PC-9 (cell line): ENCODE measurements around the gene XRCC4. TPM values are rescaled to one million over a fixed set of nuclear protein-coding genes. Genes with fewer than 3 reads are reported as not detected.

ENCODE experiments used
- BruUV-seq: library from RNA; stranded (reverse); fragments of 400-500 nt; replicated peaks from 2 replicates; lab custom pipeline; 2021; lab: Mats Ljungman, UMichigan
- CTCF ChIA-PET: fragments of 300-600 bp; sonication (Branson Sonifier 250); formaldehyde crosslinking; loops from one replicate; lab custom pipeline; 2022; ENCODE audit warnings: antibody characterized with exemption; lab: Charles Lee
- POLR2A ChIA-PET: fragments of 300-600 bp; sonication (Branson Sonifier 250); formaldehyde crosslinking; loops from one replicate; lab custom pipeline; 2022; ENCODE audit warnings: antibody characterized with exemption; ENCODE audit not compliant: unreplicated experiment; lab: Charles Lee
- DNase-seq, 2 experiments: peaks; one replicate each; pipeline versions ENCODE4 v3.0.0 to v3.0.0-alpha.2; 2015 to 2022; ENCODE audit warnings: mixed read lengths in 1 of 2
- H2AFZ ChIP-seq: fragments of 200-600 bp; sonication (generic); 2 replicates; pipeline ENCODE4 v1.8.1; 2017; ENCODE audit warnings: antibody characterized with exemption
- H3F3A ChIP-seq: fragments of 200-600 bp; sonication (generic); 2 replicates; pipeline ENCODE4 v1.8.1; 2017; ENCODE audit warnings: antibody characterized with exemption, mild to moderate bottlenecking, low read depth; ENCODE audit not compliant: insufficient read depth
- H3K27ac ChIP-seq: fragments of 200-600 bp; sonication (generic); 2 replicates; pipeline ENCODE4 v1.6.1; 2016; ENCODE audit warnings: mixed run types
- H3K27me3 ChIP-seq: fragments of 200-600 bp; sonication (generic); 2 replicates; pipeline ENCODE4 v1.6.1; 2016; ENCODE audit warnings: low read depth, mixed run types; ENCODE audit not compliant: insufficient read depth
- H3K36me3 ChIP-seq: fragments of 200-600 bp; sonication (generic); 2 replicates; pipeline ENCODE4 v1.6.1; 2016; ENCODE audit warnings: low read depth, mixed run types
- H3K4me1 ChIP-seq: fragments of 200-600 bp; sonication (generic); replicated peaks from 2 replicates; pipeline ENCODE4 v1.6.1; 2016; ENCODE audit warnings: mixed run types; ENCODE audit not compliant: insufficient read depth
- H3K4me2 ChIP-seq: fragments of 200-600 bp; sonication (generic); 2 replicates; pipeline ENCODE4 v1.6.1; 2017; ENCODE audit warnings: mixed run types
- H3K4me3 ChIP-seq: fragments of 200-600 bp; sonication (generic); 2 replicates; pipeline ENCODE4 v1.6.1; 2016; ENCODE audit warnings: mixed run types
- H3K79me2 ChIP-seq: fragments of 200-600 bp; sonication (generic); 2 replicates; pipeline ENCODE4 v1.6.1; 2017; ENCODE audit warnings: low read depth, mixed run types
- H3K9me2 ChIP-seq: fragments of 200-600 bp; sonication (generic); 2 replicates; pipeline ENCODE4 v1.8.1; 2017; ENCODE audit warnings: mild to moderate bottlenecking; ENCODE audit not compliant: insufficient read depth
- H3K9me3 ChIP-seq: fragments of 200-600 bp; sonication (generic); 2 replicates; pipeline ENCODE4 v1.8.1; 2016; ENCODE audit warnings: low read depth; ENCODE audit not compliant: insufficient read depth
- H4K20me1 ChIP-seq: fragments of 200-600 bp; sonication (generic); 2 replicates; pipeline ENCODE4 v1.8.1; 2017; ENCODE audit not compliant: insufficient read depth
- EZH2 ChIP-seq: fragments of 200-600 bp; sonication (generic); IDR thresholded peaks from 2 replicates; pipeline ENCODE4 v1.8.0; 2017; ENCODE audit warnings: antibody characterized with exemption, low read depth
- intact Hi-C: fragments of 100-400 bp; cut with micrococcal nuclease; formaldehyde crosslinking; loops from one replicate; pipeline ENCODE4 v1.10.0; 2022; ENCODE audit not compliant: unreplicated experiment
- total RNA-seq: library from RNA; stranded (reverse); gene quantifications from 2 replicates; pipeline ENCODE4 v1.2.3, GENCODE V29; 2021
- TF ChIP-seq, protein P1 (sequence below): fragments of 200-600 bp; sonication (generic); conservative IDR thresholded peaks from 2 replicates; pipeline ENCODE4 v1.6.1; 2017; ENCODE audit warnings: mixed run types, antibody characterized with exemption, mild to moderate bottlenecking, moderate library complexity

The XRCC4 gene
- total RNA-seq, 1 experiment from 2014 or later, result 12.2 TPM

DNA sequence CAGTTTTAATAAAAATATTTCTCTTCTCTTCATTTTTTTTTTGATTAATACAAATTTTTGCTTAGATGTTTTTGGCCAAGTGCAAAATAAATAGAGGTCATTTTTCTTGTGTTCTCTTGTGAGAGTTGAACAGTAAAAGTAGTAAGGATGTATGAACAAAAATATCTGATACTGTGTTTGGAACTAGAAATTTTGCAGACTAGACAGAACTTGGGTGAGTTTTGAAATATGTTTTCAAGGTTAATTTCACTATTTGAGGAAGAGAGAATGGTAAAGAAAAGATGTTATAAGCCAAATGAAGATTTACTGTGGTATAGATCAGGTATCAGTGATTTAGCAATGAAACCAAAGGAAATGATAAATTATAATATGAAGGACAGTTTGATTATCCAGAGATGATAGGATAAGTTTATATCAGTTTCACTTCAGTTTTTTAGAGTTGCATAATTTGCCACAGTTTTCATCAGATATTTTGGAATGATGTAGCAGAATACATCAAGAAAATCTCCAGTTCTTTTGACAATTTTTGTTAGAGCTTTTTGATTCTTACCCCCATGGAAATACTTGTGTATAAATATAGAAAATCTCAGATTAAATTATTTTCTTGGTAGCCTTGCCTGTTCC is 246.3 kb downstream of the XRCC4 start:
- H3K4me1 ChIP-seq, result no peaks in the 10 kb centered on the region
- H3F3A ChIP-seq, result no peaks in the 10 kb centered on the region
- no peak overlapping the region for H3K4me2 ChIP-seq
- no peak for DNase-seq
- no peaks in the 10 kb centered on the region for H3K9me3 ChIP-seq
- no peak overlapping the region for H3K4me3 ChIP-seq
- H3K36me3 ChIP-seq, result no peaks in the 10 kb centered on the region
- POLR2A ChIA-PET, result no interaction called here
- H3K79me2 ChIP-seq, result no peaks in the 10 kb centered on the region
- no peaks in the 10 kb centered on the region for H3K27me3 ChIP-seq
- intact Hi-C loops, result no loop called here
- CTCF ChIA-PET, result no interaction called here
- H4K20me1 ChIP-seq, result no peaks in the 10 kb centered on the region
- TF ChIP-seq EZH2, result no peak
- TF ChIP-seq, protein P1, sequence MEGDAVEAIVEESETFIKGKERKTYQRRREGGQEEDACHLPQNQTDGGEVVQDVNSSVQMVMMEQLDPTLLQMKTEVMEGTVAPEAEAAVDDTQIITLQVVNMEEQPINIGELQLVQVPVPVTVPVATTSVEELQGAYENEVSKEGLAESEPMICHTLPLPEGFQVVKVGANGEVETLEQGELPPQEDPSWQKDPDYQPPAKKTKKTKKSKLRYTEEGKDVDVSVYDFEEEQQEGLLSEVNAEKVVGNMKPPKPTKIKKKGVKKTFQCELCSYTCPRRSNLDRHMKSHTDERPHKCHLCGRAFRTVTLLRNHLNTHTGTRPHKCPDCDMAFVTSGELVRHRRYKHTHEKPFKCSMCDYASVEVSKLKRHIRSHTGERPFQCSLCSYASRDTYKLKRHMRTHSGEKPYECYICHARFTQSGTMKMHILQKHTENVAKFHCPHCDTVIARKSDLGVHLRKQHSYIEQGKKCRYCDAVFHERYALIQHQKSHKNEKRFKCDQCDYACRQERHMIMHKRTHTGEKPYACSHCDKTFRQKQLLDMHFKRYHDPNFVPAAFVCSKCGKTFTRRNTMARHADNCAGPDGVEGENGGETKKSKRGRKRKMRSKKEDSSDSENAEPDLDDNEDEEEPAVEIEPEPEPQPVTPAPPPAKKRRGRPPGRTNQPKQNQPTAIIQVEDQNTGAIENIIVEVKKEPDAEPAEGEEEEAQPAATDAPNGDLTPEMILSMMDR, result no peak
- BruUV-seq, result no TSS peak
- H3K9me2 ChIP-seq, result no peaks in the 10 kb centered on the region
- no peak overlapping the region for H2AFZ ChIP-seq
- H3K27ac ChIP-seq, result no peak overlapping the region

DNA sequence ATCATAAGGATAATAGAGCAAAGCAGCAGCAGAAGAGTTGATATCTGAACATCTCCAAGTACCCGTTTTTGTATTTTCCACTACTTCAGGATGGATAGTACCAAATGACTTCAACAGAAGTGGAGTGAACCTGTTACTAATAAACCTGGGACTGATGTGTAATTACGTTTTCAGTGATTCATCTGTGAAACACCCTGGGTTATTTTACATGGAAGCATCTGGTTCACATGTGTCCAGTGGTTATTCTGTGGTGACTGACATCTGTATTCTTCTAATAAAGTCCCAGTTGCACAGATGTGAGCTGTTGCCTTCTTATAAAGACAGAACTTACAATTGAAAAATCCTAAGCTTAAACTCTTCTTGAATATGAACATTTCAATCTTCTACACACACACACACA is 254.5 kb downstream of the XRCC4 start:
- no peak overlapping the region for H3K4me3 ChIP-seq
- POLR2A ChIA-PET, result no interaction called here
- no TSS peak for BruUV-seq
- no peak overlapping the region for H2AFZ ChIP-seq
- H3F3A ChIP-seq, result no peaks in the 10 kb centered on the region
- no peak overlapping the region for H3K4me2 ChIP-seq
- H3K4me1 ChIP-seq, result no peaks in the 10 kb centered on the region
- H3K27me3 ChIP-seq, result no peaks in the 10 kb centered on the region
- no peaks in the 10 kb centered on the region for H3K9me2 ChIP-seq
- H3K36me3 ChIP-seq, result no peaks in the 10 kb centered on the region
- no peak overlapping the region for H3K27ac ChIP-seq
- H3K9me3 ChIP-seq, result no peaks in the 10 kb centered on the region
- H3K79me2 ChIP-seq, result no peaks in the 10 kb centered on the region
- DNase-seq, result no peak
- H4K20me1 ChIP-seq, result no peaks in the 10 kb centered on the region
- no peak for TF ChIP-seq EZH2
- TF ChIP-seq, protein P1, result no peak
- intact Hi-C loops, result no loop called here
- CTCF ChIA-PET, result no interaction called here

DNA sequence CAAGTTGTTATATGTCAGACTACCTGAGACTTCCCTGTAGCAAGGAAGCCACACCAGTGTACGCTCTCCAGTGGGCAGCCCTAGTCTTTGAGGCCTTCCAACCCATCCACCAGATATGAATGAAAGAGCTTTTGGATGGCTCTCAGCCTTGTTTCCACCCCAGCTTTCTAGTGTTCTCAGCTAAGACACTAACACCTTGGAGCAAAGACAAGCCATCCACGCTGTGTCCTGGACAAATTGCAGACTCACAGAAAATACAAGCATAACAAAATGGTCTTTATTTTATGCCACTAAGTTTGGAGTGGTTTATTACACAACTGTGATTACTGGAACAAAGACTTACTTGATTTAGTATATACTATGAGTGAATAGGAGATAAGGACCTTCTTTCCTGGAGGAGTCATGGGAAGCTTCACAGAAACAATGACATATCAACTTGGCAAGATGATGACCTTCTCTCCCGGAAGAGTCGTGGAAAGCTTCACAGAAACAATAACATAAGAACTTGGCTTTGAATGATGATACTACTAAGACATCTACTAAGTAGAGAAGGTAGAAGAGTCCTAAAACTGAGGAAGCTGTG is 260.2 kb downstream of the XRCC4 start:
- no peak for TF ChIP-seq EZH2
- TF ChIP-seq, protein P1, result no peak
- no peak overlapping the region for H2AFZ ChIP-seq
- no peaks in the 10 kb centered on the region for H3F3A ChIP-seq
- no TSS peak for BruUV-seq
- POLR2A ChIA-PET, result no interaction called here
- H3K4me3 ChIP-seq, result no peak overlapping the region
- H3K9me3 ChIP-seq, result no peaks in the 10 kb centered on the region
- no peaks in the 10 kb centered on the region for H3K27me3 ChIP-seq
- H3K36me3 ChIP-seq, result no peaks in the 10 kb centered on the region
- no peaks in the 10 kb centered on the region for H4K20me1 ChIP-seq
- no peaks in the 10 kb centered on the region for H3K9me2 ChIP-seq
- no peaks in the 10 kb centered on the region for H3K4me1 ChIP-seq
- no peak overlapping the region for H3K4me2 ChIP-seq
- no peak overlapping the region for H3K27ac ChIP-seq
- no peaks in the 10 kb centered on the region for H3K79me2 ChIP-seq
- CTCF ChIA-PET, result interaction anchor here (0.7 kb wide), 1 partner anchor 348 kb away, joined by 9 read pairs; no protein-coding TSS in a partner anchor
- intact Hi-C loops, result no loop called here
- no peak for DNase-seq
